Thyroid gland (tissue), 4 donors: ENCODE measurements around the gene PGF. TPM values are rescaled to one million over a fixed set of nuclear protein-coding genes. Genes with fewer than 3 reads are reported as not detected.
A peak's percentile ranks its signal among the peaks of the same experiment; 100 is the strongest.

Experiments used
- DNase-seq, 2 donors: peaks; one replicate each; pipeline ENCODE4 v3.0.0-alpha.2; 2019
- H3K27ac ChIP-seq, 3 donors: fragments of 200-600 bp; sonication (generic); 1 replicate in 2 of 3; 2 replicates in 1 of 3; pipeline ENCODE4 v1.5.1; 2016 to 2019; ENCODE audit warnings: mild to moderate bottlenecking in 1 of 3, moderate library complexity in 1 of 3
- H3K27me3 ChIP-seq: fragments of 200-600 bp; sonication (generic); one replicate; pipeline ENCODE4 v1.5.1; 2019
- H3K36me3 ChIP-seq, 2 donors: fragments of 200-600 bp; sonication (generic); one replicate each; pipeline ENCODE4 v1.5.1; 2016 to 2019
- H3K4me1 ChIP-seq, 2 donors: fragments of 200-600 bp; sonication (generic); one replicate each; pipeline ENCODE4 v1.5.1; 2017 to 2019
- H3K4me3 ChIP-seq, 3 donors: fragments of 200-600 bp; sonication (generic); replicated peaks in 1 of 3; 1 replicate in 2 of 3; 2 replicates in 1 of 3; pipeline ENCODE4 v1.5.1; 2016; ENCODE audit warnings: mild to moderate bottlenecking in 1 of 3
- H3K9me3 ChIP-seq: fragments of 200-600 bp; sonication (generic); one replicate; pipeline ENCODE4 v1.5.1; 2017
- CTCF ChIP-seq, 6 experiments: fragments of 200-600 bp in 3 of 6; fragments of 450-650 bp in 3 of 6; sonication (generic) in 3 of 6; IDR thresholded peaks; one replicate each; pipeline ENCODE4 v1.5.1; 2016 to 2019; ENCODE audit warnings: antibody characterized with exemption in 6 of 6, mild to moderate bottlenecking in 2 of 6, inconsistent platforms in 1 of 6, moderate library complexity in 1 of 6
- POLR2A ChIP-seq, 2 donors: fragments of 450-650 bp; IDR thresholded peaks; one replicate each; pipeline ENCODE4 v1.6.1; 2017; ENCODE audit warnings: antibody characterized with exemption in 2 of 2, mild to moderate bottlenecking in 2 of 2, moderate library complexity in 1 of 2
- WGBS, 2 donors: methylation state at CpG; one replicate each; pipeline ENCODE4 v1.1.5; 2017; 5-methylcytosine and 5-hydroxymethylcytosine counted together
- intact Hi-C: fragments of 100-400 bp; cut with DNase I; formaldehyde crosslinking; loops from one replicate; pipeline ENCODE4 v1.15.1; 2023
- total RNA-seq, 4 donors: library from RNA; depleted of rRNA; stranded (reverse); fragments of >200 nt; gene quantifications; one replicate each; pipeline ENCODE4 v1.2.3, GENCODE V29; 2016

Gene PGF
- total RNA-seq, 4 donors from 2014 or later = 34.4 to 68.8 (median 61.0) TPM

DNA sequence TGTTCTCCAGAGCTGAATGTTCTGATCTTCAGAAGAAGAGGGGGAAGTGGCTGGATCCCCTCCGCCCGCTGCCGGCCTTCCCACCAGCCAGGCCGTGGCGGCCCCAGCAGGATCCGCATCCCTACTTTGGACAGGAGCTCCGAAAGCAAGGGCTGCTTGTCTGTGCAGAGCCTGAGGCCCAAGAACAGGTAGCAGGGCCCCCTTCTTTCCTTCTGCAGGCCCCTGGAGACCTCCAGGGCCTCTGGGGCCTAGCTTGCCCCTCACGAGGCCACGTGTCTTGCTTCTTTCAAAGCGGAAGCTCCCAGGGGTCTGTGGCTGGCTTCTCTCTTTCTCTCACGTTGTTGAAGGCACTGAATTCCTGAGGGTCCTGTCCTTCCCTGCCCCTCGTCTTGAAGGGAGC is 13.2 kb downstream of the PGF start:
- DNase-seq = no peak
- H3K27me3 ChIP-seq = no peaks in the 10 kb centered on the region
- peaks cover 24 to 42% of the 10 kb centered on the region in 2 donors for H3K36me3 ChIP-seq
- no peaks in the 10 kb centered on the region for H3K9me3 ChIP-seq
- intact Hi-C loops = no loop called here
- WGBS, 2 donors = 84 to 89% methylated on average over 8 to 10 of the region's 12 CpGs
- TF ChIP-seq CTCF (IDR thresholded peaks at IDR 0.05) = no peak
- TF ChIP-seq POLR2A (IDR thresholded peaks at IDR 0.05) = no peak
- peak overlapping the region; percentile 51 to 90 (median 73) for H3K27ac ChIP-seq
- H3K4me3 ChIP-seq = no peak overlapping the region
- peaks cover 12 to 43% of the 10 kb centered on the region in 2 donors for H3K4me1 ChIP-seq

GRCh38 chr14:74941676-74942097 is 13.7 kb downstream of the PGF start:
- WGBS, 2 donors = 63 to 89% methylated on average over 10 to 13 of the region's 13 CpGs
- no peak for TF ChIP-seq CTCF (IDR thresholded peaks at IDR 0.05)
- TF ChIP-seq POLR2A (IDR thresholded peaks at IDR 0.05) = no peak
- Histone ChIP-seq H3K9me3 (no peaks in the 10 kb centered on the region), H3K4me3 (no peak overlapping the region), H3K27me3 (no peaks in the 10 kb centered on the region), H3K27ac (peak overlapping the region; percentile 51 to 90 (median 73)), H3K4me1 (peaks cover 12 to 39% of the 10 kb centered on the region in 2 donors), H3K36me3 (peaks cover 19 to 38% of the 10 kb centered on the region in 2 donors)
- intact Hi-C loops = no loop called here
- DNase-seq = peak; percentile 33 to 45

GRCh38 chr14:74940956-74941565 is 14.3 kb downstream of the PGF start:
- Histone ChIP-seq H3K27ac (peak overlapping the region; percentile 51 to 90 (median 73)), H3K4me3 (no peak overlapping the region), H3K4me1 (peaks cover 12 to 35% of the 10 kb centered on the region in 2 donors), H3K27me3 (no peaks in the 10 kb centered on the region), H3K9me3 (no peaks in the 10 kb centered on the region), H3K36me3 (peaks cover 19 to 34% of the 10 kb centered on the region in 2 donors)
- TF ChIP-seq POLR2A (IDR thresholded peaks at IDR 0.05) (no peak), CTCF (IDR thresholded peaks at IDR 0.05) (no peak)
- DNase-seq = no peak
- WGBS, 2 donors = 81 to 83% methylated on average over 18 of the region's 18 CpGs
- intact Hi-C loops = no loop called here

- TF ChIP-seq CTCF (IDR thresholded peaks at IDR 0.05) (no peak), POLR2A (IDR thresholded peaks at IDR 0.05) (no peak)
- Histone ChIP-seq H3K27ac (peak overlapping the region; percentile 73 to 90 (median 80)), H3K4me1 (peaks cover 12 to 49% of the 10 kb centered on the region in 2 donors), H3K36me3 (peaks cover 6 to 24% of the 10 kb centered on the region in 2 donors), H3K27me3 (no peaks in the 10 kb centered on the region), H3K9me3 (no peaks in the 10 kb centered on the region), H3K4me3 (no peak overlapping the region)
- intact Hi-C loops = no loop called here
- no peak for DNase-seq
- WGBS, 2 donors = 95 to 99% methylated on average over 7 to 10 of the region's 10 CpGs
Observed at GRCh38 chr14:74938531-74939495, 16.6 kb downstream of the PGF start.
